PFSK-1 (cell line): Measurements from ENCODE around the gene PLXNC1.

Experiments
- FOXP2 ChIP-seq: optimal IDR thresholded peaks from 2 replicates; pipeline ENCODE3; 2011; ENCODE audit warnings: borderline replicate concordance, control low read depth, inconsistent platforms; ENCODE audit not compliant: insufficient read depth; ENCODE audit errors: extremely low read length, extremely low read depth
- POLR2AphosphoS5 ChIP-seq: IDR thresholded peaks from 2 replicates; pipeline ENCODE4 v1.6.1; 2012; ENCODE audit warnings: low read depth, mild to moderate bottlenecking, control low read depth, low read length, moderate library complexity
- REST ChIP-seq, 2 experiments: IDR thresholded peaks; 2 replicates each; pipeline versions ENCODE4 v1.6.1 to v1.8.0; 2011 to 2012; ENCODE audit warnings: low read depth in 2 of 2, low read length in 2 of 2, control low read depth in 1 of 2, inconsistent platforms in 1 of 2, mild to moderate bottlenecking in 1 of 2, moderate library complexity in 1 of 2; ENCODE audit not compliant: insufficient read depth in 1 of 2
- SIN3A ChIP-seq: IDR thresholded peaks from 2 replicates; pipeline ENCODE4 v1.6.1; 2012; ENCODE audit warnings: mild to moderate bottlenecking, low read length, moderate library complexity, borderline replicate concordance; ENCODE audit not compliant: insufficient read depth
- TAF1 ChIP-seq: IDR thresholded peaks from 2 replicates; pipeline ENCODE4 v1.6.1; 2012; ENCODE audit warnings: low read length, control low read depth, borderline replicate concordance; ENCODE audit not compliant: insufficient read depth

Gene PLXNC1

GRCh38 chr12:94158666-94159065 is 10.3 kb downstream of the PLXNC1 start:
- TF ChIP-seq FOXP2 (no peak), TAF1 (no peak), REST (IDR thresholded peaks at IDR 0.05; ENCODE audit: insufficient read depth in 1 of 2, low read depth in 2 of 2, low read length in 2 of 2) (no peak), SIN3A (no peak), POLR2AphosphoS5 (no peak)

- TF ChIP-seq FOXP2 (no peak), REST (IDR thresholded peaks at IDR 0.05; ENCODE audit: insufficient read depth in 1 of 2, low read depth in 2 of 2, low read length in 2 of 2) (no peak), TAF1 (no peak), SIN3A (no peak), POLR2AphosphoS5 (no peak)
These were observed 13.7 kb downstream of the PLXNC1 start for GRCh38 chr12:94162108-94162507.

GRCh38 chr12:94163850-94164249 is 15.5 kb downstream of the PLXNC1 start:
- TF ChIP-seq FOXP2 (no peak), POLR2AphosphoS5 (no peak), TAF1 (no peak), REST (IDR thresholded peaks at IDR 0.05; ENCODE audit: insufficient read depth in 1 of 2, low read depth in 2 of 2, low read length in 2 of 2) (no peak), SIN3A (no peak)

GRCh38 chr12:94165138-94165537 is 16.8 kb downstream of the PLXNC1 start:
- no peak for TF ChIP-seq SIN3A
- no peak for TF ChIP-seq REST (IDR thresholded peaks at IDR 0.05; ENCODE audit: insufficient read depth in 1 of 2, low read depth in 2 of 2, low read length in 2 of 2)
- TF ChIP-seq TAF1, result no peak
- TF ChIP-seq FOXP2, result no peak
- no peak for TF ChIP-seq POLR2AphosphoS5

- TF ChIP-seq REST (IDR thresholded peaks at IDR 0.05; ENCODE audit: insufficient read depth in 1 of 2, low read depth in 2 of 2, low read length in 2 of 2) (no peak), POLR2AphosphoS5 (no peak), FOXP2 (no peak), SIN3A (no peak), TAF1 (no peak)
These were observed 17.4 kb downstream of the PLXNC1 start for GRCh38 chr12:94165670-94166364.
